GM18526 (cell line): ENCODE data around the gene FRMPD4.

Experiments used
- POLR2A ChIP-seq: IDR thresholded peaks from 3 replicates; pipeline ENCODE4 v1.6.1; 2011; ENCODE audit not compliant: insufficient read length; ENCODE audit errors: extremely low read depth

FRMPD4 gene

DNA sequence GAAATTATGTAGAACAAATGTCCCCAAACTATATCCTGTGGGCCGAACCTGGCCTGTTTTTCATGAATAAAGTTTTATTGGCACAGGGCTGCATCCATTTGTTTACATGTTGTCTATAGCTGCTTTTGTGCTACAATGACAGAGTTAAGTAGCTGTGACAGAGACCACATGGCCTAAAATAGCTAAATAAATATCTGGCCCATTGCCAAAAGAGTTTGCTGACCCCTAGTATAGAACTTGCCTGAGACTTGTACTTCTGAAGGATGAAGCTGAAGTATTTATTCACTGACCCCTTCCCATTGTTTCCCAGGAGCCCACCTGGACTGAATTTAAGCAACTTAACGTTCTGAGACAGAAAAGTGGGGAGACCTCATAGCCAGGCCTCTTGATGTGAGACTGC is 325.6 kb downstream of the FRMPD4 start:
- TF ChIP-seq POLR2A = no peak

DNA sequence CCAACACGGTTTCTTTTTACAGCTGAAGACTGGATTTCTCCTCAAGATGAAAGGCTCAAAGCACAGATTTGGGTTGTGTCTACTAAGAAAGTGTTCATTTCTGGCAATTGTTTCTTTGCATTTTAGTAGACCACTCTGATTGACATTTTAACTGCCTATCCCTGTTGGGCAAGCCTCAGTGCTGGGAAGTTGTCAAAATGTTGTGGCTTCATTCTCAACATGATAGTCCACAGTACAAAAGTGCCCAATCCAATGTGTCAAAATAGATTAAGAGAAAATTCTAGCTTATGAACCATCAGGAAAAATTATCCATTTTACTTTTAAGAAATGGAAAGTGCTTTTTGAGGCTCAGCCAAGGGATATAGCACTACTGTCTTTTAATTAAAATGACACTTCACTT is 329.0 kb downstream of the FRMPD4 start:
- TF ChIP-seq POLR2A = no peak

DNA sequence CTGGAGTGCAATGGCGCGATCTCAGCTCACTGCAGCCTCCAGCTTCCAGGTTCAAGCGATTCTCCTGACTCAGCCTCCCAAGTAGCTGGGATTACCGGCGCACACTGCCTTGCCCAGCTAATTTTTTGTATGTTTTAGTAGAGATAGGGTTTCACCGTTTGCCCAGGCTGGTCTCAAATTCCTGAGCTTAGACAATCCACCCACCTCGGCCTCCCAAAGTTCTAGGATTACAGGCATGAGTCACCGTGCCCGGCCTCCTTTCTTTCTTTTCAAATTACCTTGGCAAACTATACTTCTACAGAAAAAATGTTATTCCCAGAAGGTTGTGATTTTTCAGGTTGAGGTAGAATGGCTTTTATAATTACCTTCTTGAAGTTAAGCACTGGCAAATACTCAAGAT is 331.0 kb downstream of the FRMPD4 start:
- no peak for TF ChIP-seq POLR2A

DNA sequence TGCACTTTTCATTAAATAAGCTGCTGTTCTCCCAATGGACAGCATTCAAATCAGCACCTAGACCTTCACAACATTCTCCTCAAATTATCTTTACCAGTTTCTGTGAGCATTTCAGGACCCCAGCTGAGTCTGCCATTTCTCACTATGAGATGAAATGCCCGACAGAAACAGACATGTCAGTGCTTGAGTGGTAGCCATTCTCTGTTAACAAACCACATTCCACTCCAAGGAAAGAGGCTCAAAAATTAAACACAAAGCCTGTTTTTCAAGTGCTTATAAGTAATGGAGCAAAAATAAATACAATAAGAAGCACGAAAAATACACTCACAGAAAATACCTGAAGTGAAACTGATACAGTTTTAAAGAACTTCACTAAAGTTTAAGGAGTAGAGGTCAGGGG is 332.8 kb downstream of the FRMPD4 start:
- TF ChIP-seq POLR2A = no peak

DNA sequence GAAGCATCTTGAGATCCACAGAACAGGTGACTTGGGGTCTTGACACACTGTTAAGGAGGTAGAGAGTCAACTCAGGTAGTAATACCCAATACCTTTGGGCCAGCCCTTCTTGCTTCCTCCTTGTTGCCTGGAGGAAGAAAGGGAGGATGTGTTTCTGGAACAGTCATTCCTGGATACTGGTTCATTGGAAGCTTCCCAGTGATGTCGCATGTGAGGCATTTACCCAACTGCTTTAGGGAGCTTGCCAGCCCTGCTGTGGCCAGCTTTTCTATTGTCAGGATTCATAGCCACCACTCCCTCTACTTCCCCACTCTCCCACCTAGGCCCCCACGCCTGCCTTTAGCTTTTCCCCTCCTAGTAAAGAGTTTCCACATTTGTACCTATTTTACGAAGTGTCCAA is 342.7 kb downstream of the FRMPD4 start:
- TF ChIP-seq POLR2A = no peak

DNA sequence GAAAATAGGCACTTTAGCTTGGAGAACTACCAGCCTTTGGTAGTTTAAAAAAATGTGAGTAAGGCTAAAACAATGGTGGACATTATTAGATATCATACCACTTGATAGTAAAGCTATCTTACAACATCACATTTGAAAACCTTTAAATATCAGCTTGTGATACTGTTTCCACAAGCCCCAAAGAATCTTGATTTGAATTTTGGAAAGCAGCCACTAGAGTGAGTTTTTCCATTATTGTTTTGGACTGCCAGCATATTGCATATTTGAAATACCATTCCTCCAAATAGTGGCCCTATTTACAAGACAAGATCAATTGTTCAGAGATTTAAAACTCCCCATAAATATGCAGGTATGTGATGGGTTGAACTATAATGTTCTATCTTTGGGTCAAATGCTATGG is 349.9 kb downstream of the FRMPD4 start:
- no peak for TF ChIP-seq POLR2A

DNA sequence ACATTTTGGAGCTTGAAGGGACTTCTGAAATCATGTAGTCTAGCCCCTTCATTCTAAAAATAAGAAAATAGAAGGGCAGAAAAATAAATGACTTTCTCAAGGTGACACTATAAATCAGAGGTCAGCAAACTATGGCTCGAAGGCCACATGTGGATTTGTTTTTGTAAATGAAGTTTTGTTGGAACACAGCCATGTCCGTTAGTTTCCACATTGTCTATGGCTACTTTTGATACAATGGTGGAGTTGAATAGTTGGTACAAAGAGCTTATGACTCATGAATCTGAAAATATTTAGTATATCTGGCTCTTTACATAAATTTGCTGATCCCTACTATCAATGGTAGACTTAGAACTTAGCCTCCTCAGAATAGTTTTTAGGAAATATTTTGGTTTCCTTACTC is 350.5 kb downstream of the FRMPD4 start:
- TF ChIP-seq POLR2A = no peak

DNA sequence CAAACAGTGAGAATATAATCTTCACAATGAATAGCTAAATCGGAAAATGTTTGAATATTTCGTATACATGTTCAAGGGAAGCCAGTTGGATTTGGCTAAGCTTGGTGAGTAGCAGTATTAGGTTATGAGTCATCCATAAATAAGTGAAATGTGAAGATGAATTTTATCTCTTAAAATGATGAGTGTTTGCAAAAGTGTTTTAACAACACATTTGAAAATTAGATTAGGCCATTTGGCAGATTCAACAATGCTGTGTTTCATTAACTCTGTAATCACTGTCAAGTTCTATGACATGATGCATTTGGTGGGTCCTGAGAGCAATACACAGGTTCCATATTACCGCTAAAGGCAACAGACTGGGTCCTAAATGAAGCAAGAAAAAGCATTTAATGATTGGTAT is 351.1 kb downstream of the FRMPD4 start:
- TF ChIP-seq POLR2A = no peak

DNA sequence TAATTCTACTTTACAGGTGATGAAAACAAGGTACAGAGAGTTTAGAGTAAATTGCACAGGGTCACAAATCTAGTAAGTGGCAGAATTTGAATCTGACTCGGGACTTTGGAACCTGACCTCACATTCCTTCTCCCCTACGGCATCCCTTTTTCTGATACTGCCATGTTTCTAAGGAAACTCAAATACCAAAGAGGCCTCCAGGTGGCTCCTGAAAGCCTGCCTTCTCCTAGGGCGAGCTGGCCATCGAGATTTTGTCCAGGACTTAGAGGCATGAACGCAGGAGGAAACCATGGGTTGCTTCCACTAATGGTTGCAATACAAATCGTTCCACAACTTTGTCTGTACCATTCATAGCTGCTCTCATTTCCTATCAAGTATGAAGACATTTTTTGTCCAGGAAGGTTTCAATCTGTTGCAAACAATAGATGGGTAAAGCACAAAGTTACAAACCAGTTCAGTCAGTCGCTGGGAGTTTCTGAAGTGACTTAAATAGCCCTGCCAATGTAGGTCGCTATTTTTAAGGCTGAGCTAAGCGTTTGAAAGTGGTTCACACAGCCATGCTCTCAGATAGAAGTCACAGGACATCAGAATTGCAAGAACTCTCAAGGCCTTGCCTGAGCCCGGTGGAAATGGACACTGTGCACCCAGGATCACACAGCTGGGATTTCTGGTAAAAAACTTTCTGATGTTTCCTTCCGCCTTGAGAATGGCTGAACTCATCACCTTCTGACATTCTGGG is 356.3 kb downstream of the FRMPD4 start:
- TF ChIP-seq POLR2A = no peak

DNA sequence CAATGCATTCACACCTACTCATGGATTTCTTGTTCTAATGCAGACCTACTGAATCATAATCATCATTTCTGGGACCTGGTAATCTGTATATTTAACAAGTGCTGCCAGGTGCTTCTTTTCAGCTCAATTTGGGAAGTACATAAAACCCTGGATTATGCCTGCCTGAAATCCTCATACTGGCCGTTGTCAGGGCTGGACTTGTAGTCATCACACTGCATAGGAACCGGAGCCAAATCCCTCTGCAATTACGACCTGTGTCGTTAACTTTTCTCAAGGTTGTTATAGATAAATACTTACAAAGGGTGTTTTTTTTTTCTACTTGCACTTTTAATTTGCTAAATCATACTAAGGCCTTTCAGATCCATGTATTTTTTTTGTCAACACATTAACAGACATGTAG is 358.1 kb downstream of the FRMPD4 start:
- TF ChIP-seq POLR2A = no peak

DNA sequence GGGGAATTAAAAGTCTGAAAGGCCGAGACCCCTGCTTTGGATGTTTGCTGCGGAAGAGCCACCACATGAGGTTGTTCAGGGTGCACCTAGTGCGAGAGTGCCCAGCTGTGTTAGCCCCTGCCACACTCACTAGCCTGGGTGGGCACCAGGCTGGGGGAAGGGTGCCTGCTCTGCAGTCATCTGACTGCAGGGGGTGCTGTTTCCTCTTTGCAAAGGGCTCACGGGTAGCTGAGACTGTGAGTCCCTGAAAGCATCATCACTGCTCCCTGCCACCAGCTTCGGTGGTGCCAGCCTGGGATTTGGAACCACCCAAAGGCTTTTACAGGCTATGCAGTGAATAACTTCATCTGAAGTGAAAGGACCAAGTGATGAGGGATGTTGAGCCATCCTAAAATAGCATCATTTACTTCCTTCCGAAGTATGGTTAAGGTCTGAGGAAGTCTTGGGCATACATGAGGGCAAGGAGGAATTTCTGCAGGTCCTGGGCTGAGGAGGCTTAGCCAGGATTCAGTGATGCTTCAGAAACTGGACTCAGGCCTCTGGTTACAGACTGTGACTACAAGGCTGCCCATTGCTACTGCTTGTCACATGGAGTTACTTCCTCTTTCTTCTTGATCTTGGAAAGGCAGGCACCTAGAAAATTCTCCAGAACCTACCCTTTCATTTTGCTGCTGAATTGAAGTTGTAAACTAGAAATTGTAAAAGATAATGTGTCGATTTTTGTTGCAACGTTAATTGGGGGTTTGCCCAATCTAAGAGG is 359.7 kb downstream of the FRMPD4 start:
- TF ChIP-seq POLR2A = no peak

DNA sequence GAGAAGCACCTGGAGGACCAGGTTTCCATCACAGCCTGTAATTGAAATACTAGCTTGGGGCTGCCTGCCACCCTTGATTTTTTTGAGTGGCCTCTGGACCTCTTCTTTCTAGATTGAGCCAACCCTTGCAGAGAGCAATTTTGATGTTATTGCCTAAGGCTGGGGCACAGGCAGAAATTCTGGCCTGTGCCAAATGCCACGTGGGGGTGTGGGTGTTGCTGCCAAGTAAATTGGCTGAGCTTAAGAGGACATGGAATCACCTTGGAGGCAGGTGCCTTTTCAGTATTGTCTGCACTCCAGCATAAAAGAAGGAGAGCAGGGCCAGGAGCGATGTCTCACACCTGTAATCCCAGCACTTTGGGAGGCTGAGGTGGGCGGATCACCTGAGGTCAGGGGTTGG is 366.9 kb downstream of the FRMPD4 start:
- TF ChIP-seq POLR2A = no peak

DNA sequence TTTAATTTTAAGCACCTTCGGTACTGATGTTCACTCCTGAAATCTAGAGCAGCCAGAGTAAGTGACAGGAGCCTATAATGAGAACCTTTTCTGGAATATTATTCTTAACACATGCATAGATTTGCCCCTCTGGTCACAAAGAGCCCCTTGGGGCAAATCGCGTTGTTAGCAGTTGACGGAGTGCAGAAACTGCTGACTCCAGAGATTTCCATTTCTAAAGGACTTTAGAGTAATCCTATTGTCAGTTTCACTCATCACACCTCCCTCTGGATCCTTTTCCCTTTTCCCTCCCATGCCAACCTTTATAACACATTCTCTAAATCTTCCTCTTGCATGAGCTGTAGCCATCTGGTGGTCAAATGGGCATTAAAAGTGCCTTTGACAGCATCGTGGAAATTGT is 388.0 kb downstream of the FRMPD4 start:
- no peak for TF ChIP-seq POLR2A

DNA sequence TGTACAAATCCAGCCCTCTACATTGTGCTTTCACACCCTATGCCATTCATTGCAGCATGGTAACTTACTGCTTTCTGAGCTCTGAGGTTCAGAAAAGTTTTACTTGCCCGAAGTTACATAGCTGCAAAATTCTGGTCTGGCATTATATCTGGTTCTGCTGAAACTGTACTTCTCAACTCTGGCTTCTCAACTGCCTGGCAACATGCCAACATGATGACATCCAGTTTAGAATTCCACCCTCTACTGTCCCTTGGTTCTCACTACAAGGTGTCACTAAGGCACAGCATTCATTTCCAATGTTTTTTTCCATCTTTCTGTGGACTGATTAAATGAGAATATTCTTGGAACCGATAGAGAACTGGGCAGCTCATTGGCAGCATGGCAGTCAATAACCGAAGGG is 410.1 kb downstream of the FRMPD4 start:
- TF ChIP-seq POLR2A = no peak

DNA sequence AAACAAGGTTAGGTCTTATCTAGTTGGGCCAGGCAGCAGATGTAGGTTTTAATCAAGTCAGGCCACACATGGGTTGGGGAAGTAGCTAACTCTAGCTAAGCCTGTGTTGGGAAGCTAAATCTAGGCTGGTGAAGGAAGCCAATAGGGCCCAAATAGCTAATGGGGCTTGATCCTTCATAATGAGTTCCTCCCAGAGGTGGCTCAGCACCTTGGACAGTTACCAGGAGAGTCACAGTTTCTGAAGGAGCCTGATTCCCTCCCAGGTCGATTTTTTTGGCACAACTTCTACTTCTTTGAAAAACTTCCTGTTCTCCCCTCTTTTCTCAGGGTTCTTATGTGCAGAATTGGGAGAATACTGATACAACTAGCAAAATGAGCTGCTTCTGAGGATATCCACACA is 410.5 kb downstream of the FRMPD4 start:
- TF ChIP-seq POLR2A = no peak

DNA sequence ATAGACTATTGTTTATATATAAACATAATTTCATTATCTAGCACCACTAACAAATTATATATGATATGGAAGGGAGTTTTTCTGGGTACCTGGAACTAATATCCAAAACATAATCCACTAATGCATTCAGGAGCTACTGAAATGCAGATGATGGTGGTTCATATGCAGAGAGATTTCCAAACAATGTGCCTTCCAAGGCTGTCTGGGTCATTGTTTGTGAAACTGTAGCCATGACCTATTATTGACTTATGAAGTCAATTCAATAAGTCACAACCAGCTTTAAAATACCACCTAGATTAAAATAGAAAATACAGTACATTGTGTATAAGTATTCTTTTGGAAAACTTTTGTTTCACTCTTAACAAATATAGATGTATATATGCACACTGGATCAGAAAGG is 415.9 kb downstream of the FRMPD4 start:
- no peak for TF ChIP-seq POLR2A

DNA sequence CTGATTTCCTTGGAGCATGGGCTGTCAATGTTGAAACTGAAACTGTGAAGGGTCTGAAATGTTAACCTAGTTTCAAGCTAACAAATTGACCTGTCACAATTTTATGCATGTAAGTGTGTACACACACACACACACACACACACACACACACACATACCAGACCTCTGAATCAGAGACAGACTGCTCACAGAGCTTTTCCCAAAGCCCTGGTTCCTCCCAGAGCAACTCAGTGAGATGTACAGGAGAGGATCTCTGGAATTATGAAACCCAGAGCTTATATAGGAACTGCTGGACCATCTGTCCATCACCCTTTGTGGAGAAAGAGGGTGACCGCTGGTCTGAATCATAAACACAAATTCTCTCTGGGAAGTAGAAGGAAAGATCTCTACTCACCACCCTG is 424.8 kb downstream of the FRMPD4 start:
- TF ChIP-seq POLR2A = no peak
